Midbrain (tissue), 1 donor: Measurements from ENCODE around the gene LTB4R.

ENCODE experiments used
- DNase-seq: peaks from one replicate; lab custom pipeline; 2025; lab: John Stamatoyannopoulos, UW

Gene LTB4R

DNA sequence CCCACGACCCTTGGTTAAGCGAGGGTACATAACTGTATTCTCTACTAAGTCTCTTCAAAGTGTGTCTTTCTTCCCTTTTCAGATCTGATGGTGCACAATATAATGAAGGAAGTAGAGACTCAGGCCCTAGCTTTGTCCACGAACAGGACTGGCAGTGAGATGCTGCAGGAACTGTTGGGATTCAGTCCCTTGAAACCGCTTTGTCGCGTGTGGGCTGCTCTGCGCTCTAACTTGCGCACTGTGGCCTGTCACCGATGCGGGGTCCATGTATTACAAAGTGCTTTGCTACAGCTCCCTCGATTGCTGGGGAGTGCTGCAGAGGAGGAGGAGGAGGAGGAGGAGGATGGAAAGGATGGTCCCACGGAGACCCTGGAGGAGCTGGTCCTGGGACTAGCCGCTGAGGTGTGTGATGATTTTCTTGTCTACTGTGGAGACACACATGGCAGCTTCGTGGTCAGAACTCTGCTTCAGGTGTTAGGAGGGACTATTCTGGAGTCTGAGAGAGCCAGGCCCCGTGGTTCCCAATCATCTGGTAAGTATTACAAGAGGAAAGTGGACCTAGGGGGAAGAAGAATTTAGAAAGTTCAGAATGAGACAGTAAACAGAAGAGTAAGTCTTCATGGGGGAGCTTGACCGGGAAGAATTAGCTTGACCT lies 10.8 kb upstream of the LTB4R start:
- DNase-seq: no peak

DNA sequence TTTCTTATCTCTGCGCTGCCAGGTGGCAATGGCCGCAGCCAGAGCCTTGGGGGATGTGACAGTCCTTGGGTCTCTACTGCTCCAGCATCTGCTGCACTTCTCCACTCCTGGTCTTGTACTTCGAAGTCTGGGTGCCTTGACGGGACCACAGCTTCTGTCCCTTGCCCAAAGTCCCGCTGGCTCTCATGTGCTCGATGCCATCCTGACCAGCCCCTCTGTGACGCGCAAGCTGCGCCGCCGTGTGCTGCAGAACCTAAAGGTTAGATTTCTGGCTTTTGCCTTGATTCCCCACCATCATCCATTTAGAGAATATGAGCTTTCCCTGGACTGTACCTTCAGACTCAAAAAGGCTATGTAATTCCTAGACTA lies 7.3 kb upstream of the LTB4R start:
- no peak for DNase-seq

DNA sequence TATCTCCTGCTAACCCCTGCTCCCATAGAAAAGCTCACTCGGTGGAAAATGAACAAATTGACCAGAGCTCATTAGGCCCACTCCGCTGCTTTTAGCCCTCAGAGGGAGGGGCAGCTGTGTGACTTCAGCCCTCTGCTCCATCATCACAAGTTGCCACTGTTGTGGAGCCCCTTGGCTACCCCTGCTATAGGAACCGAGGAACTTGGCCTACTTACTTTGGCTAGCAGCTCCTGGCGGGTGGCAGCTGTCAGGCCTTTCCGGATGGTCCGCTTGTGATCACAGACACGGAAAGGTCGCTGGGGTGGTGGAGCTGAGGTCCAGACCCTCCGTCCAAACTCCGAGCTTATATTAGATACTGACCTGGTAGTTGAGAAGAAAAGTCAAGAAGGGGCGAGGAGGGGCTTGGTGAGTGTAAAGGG lies 4.1 kb upstream of the LTB4R start:
- DNase-seq: no peak

DNA sequence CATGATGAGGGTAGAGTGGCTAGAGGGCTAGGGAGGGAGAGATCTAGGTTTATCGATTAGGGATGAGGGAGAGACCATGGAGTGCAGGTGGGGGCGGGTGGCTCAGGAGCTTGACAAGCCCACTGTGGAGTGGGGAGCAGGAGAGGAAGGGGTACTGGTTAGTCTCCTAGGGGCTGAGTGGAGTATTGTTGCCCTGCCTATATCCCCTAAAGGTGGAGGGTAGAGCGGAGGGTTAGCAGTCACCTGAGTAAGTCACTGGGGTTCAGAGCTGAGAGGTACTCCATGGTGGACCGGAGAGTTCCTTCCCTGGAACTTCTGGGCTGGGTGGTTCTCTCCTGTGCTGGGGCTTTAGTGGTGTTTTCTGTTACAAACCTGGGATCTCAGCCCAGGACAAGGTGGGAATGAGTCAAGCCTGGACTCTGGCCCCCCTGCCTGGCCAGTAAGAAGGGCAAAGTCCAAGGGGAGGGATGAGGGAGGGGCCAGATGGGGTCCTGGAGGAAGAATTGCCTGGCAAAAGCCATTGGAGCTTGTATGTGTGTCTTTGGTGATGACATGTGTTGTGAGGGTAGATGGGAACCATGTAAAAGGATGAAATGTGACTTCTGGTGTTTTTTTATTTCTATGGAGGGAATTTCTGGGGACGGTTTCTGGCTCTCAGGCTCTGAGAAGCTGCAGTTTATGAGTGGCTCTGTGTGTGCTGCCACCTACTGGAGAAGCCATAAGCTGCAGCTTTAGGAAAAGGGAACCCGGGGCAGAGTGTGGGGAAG lies 3.5 kb upstream of the LTB4R start, which contains the start of gene CIDEB:
CIDEB (minus strand) TSS at position 403 of the 767 bp plus-strand sequence; CDS start at position 284, 119 bp downstream.
- no peak for DNase-seq

DNA sequence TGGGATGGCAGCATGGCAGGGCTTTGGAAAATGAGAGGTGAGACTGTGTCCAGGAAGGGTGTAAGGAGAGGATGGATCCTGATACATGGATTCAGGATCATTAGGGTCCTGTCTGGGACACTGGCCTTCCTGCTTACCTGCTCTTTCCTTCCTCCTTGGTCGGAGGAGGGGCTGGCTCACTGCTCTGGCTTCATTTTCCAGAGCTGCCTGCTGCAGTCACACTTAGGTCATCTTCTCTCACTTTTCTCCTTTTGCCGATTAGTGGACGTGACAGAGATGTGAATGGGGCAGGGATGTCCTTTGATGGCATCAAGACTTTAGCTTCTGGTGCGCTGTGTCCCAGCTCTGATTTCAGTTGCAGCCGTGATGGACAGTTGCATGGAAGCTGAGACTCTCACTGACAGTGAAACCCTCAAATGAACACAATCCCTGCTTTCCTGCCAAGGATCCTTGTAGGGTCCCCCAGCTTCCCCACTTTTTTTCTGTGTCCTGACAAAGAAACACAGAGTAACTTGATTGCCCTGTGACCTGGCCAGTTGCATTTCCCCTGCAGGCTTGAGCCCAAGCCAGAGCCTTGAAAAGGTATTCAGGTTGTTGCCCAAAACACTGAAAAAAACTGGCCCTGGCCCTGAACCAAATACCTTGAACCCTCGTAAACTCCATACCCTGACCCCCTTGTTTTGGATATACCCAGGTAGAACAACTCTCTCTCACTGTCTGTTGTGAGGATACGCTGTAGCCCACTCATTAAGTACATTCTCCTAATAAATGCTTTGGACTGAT lies 2.8 kb upstream of the LTB4R start:
- DNase-seq: no peak

DNA sequence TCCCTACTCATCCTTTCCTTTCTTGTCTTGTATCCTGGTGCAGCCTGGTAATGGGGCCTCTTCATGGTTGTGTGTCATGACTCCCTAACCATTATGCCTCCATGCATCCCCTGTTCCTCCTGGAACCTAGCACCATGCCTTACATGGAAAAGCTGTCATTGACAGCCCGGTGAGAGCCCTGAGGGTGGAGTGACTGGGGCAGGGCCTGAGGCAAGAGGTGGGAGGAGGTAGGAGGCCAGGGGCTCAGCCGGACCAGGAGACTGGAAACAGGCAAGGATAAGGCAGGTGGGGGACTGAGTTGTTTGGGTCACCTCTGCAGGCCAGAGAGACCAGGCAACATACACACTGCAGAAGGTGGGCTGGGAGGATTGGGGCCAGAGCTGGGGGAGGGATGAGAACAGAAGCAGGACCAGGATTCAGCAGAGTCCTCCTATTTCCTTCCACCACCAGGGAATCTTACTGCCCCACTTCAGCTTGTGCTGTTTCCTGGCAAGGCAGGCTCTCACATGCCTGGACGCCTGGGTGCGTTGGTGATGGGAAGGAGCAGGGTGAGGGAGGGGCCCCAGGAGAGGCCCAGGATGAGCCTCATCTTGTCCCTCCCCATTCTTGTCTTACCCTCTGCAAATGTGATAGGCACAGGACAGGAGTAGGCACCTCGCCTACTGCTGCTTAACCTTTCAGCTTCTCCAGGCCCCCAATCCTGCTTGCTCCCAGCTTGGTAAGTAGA lies 1.6 kb upstream of the LTB4R start, which contains the start of gene LTB4R2:
LTB4R2 (plus strand) TSS at position 603 of the 727 bp plus-strand sequence. CDS start 525 bp downstream, outside the sequence.
- no peak for DNase-seq

DNA sequence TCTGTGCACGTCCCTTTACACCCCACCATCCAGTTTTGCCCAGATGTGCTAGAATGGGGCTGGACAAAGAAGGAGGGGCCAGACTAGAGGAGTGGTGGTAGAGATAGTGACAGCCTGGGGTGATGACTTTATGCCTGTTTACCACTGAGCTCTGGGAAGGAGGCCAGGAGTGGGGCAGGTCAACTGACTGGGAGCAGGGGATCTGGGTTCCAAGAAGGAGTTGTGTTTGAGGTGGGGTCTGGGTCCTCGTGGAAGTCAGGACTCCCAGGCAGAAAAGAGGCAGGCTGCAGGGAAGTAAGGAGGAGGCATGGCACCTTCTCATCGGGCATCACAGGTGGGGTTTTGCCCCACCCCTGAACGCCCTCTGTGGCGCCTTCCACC lies 1.0 kb upstream of the LTB4R start:
- DNase-seq: no peak

DNA sequence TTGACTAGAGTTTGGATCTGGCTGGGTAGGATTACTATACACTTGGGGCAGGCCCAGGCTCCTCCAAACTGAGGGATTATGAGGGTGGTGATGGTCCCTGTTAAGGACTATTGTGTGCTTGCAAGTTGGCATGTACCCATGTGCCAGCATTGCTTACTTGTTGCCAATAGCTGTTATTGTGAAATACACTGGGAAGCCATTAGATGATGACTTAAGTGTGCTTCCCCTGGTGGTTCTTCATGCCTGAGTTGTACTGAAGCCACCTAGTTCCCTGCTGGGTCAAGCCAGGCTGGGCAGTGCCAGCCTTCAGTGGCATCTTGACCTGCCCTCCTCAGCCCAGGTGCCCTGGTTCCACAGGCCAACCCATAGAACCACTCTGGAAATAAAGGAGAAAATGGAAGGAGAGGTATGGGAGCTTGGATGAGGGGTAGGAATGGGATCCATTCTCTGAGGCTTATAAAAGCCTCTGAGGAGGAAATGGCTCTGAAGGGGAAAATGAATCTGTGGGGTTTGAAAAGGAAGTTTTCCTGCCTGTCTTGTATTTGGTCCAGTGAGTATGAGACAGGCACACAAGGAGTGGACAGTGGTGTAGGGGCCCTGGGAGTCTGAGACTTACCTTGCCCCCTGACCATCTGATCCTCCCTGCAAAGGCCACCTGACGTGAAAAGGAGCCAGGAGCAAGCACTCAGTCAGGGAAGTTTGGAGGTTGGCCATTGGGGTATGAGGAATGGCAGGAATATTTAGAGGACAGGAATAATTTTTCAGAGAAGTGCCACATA lies 724 bp downstream of the LTB4R start:
- peak; percentile 12 for DNase-seq

DNA sequence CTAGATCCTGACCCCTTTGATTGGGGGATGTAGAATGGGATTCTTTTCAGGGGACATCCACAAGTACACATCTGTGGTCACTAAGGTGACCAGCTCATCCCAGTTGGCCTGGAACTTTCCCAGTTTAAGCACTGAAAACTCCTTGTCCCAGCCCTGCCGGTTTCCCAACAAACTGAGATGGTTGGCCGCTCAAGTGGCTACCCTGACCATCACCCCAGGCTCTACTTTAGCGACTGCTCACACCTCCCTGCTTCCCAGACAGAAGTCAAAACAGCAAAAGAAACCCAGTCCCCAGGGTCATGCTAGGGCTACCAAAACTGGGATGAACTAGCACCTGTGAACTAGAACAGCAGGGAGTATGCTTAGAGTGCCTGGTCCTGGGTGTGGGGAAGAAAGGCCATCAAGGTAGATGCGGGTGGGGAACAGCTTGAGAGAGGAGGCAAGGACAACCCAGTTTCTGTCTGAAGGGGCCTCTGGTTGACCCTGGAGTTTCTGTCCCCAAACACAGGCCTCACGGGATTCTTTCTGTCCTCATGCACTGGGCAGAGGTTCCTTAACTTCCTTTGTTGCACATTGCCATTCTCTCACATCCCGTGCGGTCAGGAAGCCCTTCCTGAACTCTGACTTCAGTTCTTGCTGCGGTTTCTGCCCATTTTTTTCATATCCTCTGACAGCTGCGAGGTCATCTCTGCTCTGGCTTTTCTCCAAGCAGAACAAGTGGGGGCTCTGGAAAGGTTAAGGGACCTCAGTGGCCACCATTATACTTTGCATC lies 1.6 kb downstream of the LTB4R start:
- DNase-seq: peak; percentile 12

DNA sequence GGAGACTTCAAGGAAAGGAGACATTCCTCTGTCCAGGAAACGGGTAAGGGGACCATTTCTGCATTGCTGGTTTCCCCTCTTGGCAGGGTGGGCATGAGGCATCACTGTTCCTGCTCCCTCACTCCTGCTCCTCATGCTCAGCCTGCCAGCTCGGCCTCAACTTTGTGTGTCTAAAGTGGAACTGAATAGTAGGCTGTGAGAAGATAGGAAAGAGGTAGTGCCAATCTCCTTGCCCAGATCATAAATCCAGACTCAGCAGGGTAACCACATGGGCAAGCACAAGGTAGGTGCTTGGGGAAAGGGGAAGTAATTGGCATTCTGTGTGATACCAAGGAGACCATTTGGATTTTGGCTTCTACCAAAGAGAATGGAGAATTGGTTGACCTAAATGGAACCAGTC lies 2.6 kb downstream of the LTB4R start:
- no peak for DNase-seq

DNA sequence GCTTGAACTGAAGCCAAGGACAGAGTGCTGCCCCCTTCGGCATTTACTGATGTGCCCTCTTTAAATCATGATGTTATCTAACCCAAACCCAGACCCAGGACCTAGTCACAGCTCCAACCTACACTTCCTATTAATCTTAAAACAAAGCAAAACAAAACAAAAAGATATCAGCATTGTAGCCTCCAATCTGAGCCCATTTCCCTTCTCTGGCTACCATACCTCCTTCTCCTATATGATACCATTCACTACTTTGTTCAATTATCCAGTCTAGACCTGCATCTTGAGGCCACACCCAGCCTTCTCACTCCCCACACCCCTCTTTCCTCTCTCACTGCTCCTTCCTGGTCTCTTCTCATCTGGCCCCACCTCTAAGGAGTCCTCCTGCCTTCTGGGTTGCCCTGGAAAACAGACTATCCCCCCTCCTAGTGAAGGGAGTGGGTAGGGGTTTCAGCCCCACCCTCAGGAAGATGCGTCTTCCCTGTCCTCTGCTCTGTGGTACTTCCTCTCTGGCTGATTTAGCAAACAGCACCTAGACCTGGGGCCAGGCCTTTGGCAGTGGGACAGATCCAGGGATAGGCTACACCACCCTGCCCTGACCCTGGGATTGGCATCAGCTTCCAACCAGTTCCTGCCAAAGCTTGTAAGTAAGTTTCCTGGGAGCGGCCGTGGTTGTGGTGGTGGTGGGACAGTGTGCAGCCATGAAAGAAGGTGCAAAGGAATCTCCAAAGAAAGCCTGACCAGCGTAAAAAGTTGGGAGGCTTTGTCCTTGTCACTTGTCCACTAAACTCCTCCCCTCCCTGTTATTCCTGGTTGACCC lies 3.3 kb downstream of the LTB4R start:
- no peak for DNase-seq

DNA sequence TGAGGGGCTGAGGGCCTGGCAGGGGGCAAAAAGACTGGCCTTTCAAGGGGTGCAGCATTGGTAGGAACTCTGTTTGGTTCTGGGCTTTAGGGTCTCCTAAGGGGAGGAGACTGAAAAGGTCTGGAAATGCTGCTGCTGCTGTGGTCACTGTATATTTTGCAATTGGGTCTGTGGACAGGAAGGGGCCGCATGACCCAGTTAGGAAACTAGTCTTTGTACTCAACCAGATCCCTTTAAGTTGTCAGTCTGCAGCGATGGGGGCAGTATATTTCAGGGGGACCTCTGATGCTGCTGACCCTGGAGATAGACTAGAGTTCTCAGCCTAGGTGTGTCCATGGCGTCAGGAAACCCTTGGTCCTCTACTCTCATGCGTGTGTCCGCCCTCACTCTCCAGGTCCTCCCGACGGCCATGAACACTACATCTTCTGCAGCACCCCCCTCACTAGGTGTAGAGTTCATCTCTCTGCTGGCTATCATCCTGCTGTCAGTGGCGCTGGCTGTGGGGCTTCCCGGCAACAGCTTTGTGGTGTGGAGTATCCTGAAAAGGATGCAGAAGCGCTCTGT lies 4.0 kb downstream of the LTB4R start:
- no peak for DNase-seq

DNA sequence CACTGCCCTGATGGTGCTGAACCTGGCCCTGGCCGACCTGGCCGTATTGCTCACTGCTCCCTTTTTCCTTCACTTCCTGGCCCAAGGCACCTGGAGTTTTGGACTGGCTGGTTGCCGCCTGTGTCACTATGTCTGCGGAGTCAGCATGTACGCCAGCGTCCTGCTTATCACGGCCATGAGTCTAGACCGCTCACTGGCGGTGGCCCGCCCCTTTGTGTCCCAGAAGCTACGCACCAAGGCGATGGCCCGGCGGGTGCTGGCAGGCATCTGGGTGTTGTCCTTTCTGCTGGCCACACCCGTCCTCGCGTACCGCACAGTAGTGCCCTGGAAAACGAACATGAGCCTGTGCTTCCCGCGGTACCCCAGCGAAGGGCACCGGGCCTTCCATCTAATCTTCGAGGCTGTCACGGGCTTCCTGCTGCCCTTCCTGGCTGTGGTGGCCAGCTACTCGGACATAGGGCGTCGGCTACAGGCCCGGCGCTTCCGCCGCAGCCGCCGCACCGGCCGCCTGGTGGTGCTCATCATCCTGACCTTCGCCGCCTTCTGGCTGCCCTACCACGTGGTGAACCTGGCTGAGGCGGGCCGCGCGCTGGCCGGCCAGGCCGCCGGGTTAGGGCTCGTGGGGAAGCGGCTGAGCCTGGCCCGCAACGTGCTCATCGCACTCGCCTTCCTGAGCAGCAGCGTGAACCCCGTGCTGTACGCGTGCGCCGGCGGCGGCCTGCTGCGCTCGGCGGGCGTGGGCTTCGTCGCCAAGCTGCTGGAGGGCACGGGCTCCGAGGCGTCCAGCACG lies 4.7 kb downstream of the LTB4R start:
- DNase-seq: no peak

DNA sequence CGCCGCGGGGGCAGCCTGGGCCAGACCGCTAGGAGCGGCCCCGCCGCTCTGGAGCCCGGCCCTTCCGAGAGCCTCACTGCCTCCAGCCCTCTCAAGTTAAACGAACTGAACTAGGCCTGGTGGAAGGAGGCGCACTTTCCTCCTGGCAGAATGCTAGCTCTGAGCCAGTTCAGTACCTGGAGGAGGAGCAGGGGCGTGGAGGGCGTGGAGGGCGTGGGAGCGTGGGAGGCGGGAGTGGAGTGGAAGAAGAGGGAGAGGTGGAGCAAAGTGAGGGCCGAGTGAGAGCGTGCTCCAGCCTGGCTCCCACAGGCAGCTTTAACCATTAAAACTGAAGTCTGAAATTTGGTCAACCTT lies 5.3 kb downstream of the LTB4R start:
- no peak for DNase-seq

DNA sequence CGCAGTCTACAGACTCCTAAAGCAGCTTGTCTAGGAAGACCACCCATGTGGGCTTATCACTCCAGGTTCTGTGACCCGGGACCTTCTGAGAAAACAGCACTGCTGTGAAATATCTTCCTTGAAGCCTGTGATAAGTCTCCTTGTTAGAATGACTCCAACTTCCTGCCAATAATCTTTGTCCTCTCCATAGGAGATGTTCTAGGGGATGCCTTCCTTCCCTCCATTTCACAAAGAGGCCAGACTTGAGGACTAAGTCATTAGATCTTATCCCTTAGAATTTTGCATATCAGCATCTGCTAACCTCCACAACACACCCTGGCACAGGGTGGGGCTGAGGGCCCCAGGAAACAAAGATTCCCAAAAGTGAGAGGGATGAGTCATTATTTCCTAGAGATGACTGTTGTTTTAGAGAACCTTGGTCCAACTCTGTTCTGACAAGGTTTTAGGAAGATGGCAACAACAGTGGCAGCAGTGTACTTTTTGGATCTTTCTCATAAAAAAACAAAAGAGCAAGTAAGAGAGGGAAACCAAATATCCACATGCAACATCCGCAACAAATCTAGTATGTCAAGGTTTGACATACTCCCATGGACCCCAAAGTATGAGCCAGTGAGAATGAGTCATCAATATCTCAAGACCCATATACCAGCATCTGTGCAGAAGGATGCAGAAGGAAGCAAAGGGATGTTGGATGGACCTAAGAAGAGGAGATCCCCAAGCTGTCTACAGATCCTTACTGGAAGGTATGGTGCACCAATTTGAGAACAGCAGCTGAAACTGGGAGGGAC lies 6.0 kb downstream of the LTB4R start:
- DNase-seq: no peak

DNA sequence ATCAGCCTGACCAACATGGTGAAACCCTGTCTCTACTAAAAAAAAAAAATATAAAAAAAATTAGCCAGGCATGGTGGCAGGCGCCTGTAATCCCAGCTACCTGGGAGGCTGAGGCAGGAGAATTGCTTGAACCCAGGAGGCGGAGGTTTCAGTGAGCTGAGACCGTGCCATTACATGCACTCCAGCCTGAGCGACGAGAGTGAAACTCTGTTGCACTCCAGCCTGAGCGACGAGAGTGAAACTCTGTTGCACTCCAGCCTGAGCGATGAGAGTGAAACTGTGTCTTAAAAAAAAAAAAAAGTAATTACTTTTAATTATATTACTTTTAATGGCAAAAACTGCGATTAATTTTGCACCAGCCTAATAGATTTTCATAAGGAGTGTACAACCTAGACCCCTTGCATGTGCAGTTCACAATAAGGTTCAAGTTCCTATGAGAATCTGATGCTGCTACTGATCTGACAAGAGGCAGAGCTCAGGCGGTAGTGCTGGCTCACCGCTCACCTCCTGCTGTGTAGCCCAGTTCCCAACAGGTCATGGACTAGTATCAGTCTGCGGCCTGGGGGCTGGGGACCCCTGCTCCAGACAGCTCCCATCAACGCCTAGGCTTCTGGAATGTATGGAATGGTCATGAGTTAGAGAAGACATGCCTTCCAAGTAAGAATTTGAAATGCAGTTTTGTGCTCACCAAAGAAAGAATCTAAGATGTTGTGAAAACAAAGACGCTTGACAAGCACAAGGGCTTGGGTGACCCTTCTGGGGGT lies 10.1 kb downstream of the LTB4R start:
- DNase-seq: no peak

DNA sequence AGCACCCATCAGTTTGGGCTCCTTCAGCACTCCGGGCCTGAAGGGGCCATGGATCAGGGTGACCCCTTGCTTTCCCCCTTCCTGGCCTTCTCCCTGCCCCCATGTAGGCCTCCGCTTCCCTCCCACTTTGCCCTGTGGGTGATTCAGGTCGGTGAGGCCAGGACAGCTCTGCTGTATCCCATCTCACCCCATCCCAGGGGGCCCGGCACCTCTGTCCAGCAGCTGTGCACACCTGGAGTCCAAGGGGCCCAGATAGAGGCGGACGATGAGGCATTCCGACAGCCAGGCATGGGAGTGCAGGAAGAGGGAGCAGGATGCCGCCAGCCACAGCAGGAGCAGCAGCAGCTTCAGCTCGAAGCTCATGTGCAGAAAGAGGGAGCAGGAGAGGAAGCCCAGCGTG lies 11.4 kb downstream of the LTB4R start:
- no peak for DNase-seq
